PC-3 (cell line): ENCODE measurements around the gene TTLL1. TPM values are rescaled to one million over a fixed set of nuclear protein-coding genes. Genes with fewer than 3 reads are reported as not detected.

Source experiments
- ATAC-seq: fragments of 200-7000 bp; cut with Tn5 transposase; 2 replicates; pipeline ENCODE4 v1.9.1; 2020; ENCODE audit warnings: mild to moderate bottlenecking, moderate library complexity
- BruUV-seq: library from RNA; stranded (reverse); fragments of 400-500 nt; replicated peaks from 2 replicates; lab custom pipeline; 2021; lab: Mats Ljungman, UMichigan
- CTCF ChIA-PET: fragments of 300-600 bp; sonication (Branson Sonifier 250); formaldehyde crosslinking; loops from one replicate; lab custom pipeline; 2022; ENCODE audit warnings: antibody characterized with exemption; lab: Charles Lee
- POLR2A ChIA-PET: fragments of 300-600 bp; sonication (Branson Sonifier 250); formaldehyde crosslinking; loops from one replicate; lab custom pipeline; 2022; ENCODE audit warnings: antibody characterized with exemption; ENCODE audit not compliant: unreplicated experiment; lab: Charles Lee
- DNase-seq: peaks from one replicate; pipeline ENCODE4 v3.0.0-alpha.2; 2015
- H2AFZ ChIP-seq: fragments of 300-600 bp; sonication (generic); 2 replicates; pipeline ENCODE4 v1.6.0; 2016; ENCODE audit warnings: antibody characterized with exemption, low read length
- H3F3A ChIP-seq: fragments of 300-600 bp; sonication (generic); one replicate; pipeline ENCODE4 v1.6.0; 2017; ENCODE audit warnings: antibody characterized with exemption, low read length, control low read depth, mild to moderate bottlenecking; ENCODE audit not compliant: unreplicated experiment
- H3K27ac ChIP-seq: fragments of 300-600 bp; sonication (generic); 2 replicates; pipeline ENCODE4 v1.5.1; 2016; ENCODE audit warnings: mild to moderate bottlenecking, low read length
- H3K27me3 ChIP-seq: fragments of 300-600 bp; sonication (generic); 2 replicates; pipeline ENCODE4 v1.6.1; 2016; ENCODE audit warnings: low read length, mixed read lengths
- H3K36me3 ChIP-seq: fragments of 300-600 bp; sonication (generic); 2 replicates; pipeline ENCODE4 v1.6.1; 2016; ENCODE audit warnings: low read depth, mixed run types, low read length, mixed read lengths
- H3K4me1 ChIP-seq: fragments of 300-600 bp; sonication (generic); 2 replicates; pipeline ENCODE4 v1.5.1; 2016; ENCODE audit warnings: low read length; ENCODE audit not compliant: insufficient read depth
- H3K4me2 ChIP-seq: fragments of 300-600 bp; sonication (generic); 2 replicates; pipeline ENCODE4 v1.6.0; 2016; ENCODE audit warnings: low read length
- H3K4me3 ChIP-seq: fragments of 300-600 bp; sonication (generic); 2 replicates; pipeline ENCODE4 v1.5.1; 2016; ENCODE audit warnings: mild to moderate bottlenecking, low read length, mixed read lengths
- H3K79me2 ChIP-seq: fragments of 300-600 bp; sonication (generic); 2 replicates; pipeline ENCODE4 v1.6.1; 2017; ENCODE audit warnings: low read length, mixed read lengths
- H3K9ac ChIP-seq: fragments of 300-600 bp; sonication (generic); 2 replicates; pipeline ENCODE4 v1.6.0; 2016; ENCODE audit warnings: mild to moderate bottlenecking, low read length
- H3K9me2 ChIP-seq: fragments of 300-600 bp; sonication (generic); replicated peaks from 2 replicates; pipeline ENCODE4 v1.6.1; 2016; ENCODE audit warnings: mixed run types, low read length, mixed read lengths
- H3K9me3 ChIP-seq: fragments of 300-600 bp; sonication (generic); 2 replicates; pipeline ENCODE4 v1.6.1; 2016; ENCODE audit warnings: low read length, mixed read lengths
- H4K20me1 ChIP-seq: fragments of 300-600 bp; sonication (generic); 2 replicates; pipeline ENCODE4 v1.6.1; 2016; ENCODE audit warnings: low read length, mixed read lengths
- EZH2 ChIP-seq: fragments of 300-600 bp; sonication (generic); IDR thresholded peaks from one replicate; pipeline ENCODE4 v1.6.1; 2017; ENCODE audit warnings: antibody characterized with exemption, mild to moderate bottlenecking, low read length; ENCODE audit not compliant: unreplicated experiment
- EZH2phosphoT487 ChIP-seq: fragments of 300-600 bp; sonication (generic); IDR thresholded peaks from 2 replicates; pipeline ENCODE4 v1.6.1; 2018; ENCODE audit warnings: mild to moderate bottlenecking, antibody characterized with exemption, low read length, borderline replicate concordance
- intact Hi-C: fragments of 100-400 bp; cut with micrococcal nuclease; formaldehyde crosslinking; loops from 2 replicates; pipeline ENCODE4 v1.9.0; 2023
- total RNA-seq: library from RNA; depleted of rRNA; stranded (reverse); fragments of >200 nt; gene quantifications from 2 replicates; pipeline ENCODE4 v1.2.3, GENCODE V29; 2014
- TF ChIP-seq, protein P1 (sequence below): fragments of 300-600 bp; sonication (generic); conservative IDR thresholded peaks from 2 replicates; pipeline ENCODE4 v1.5.1; 2017; ENCODE audit warnings: antibody characterized with exemption, low read depth, mild to moderate bottlenecking, low read length

Gene TTLL1
- total RNA-seq, 1 experiment from 2014 or later: 0.77 TPM

DNA sequence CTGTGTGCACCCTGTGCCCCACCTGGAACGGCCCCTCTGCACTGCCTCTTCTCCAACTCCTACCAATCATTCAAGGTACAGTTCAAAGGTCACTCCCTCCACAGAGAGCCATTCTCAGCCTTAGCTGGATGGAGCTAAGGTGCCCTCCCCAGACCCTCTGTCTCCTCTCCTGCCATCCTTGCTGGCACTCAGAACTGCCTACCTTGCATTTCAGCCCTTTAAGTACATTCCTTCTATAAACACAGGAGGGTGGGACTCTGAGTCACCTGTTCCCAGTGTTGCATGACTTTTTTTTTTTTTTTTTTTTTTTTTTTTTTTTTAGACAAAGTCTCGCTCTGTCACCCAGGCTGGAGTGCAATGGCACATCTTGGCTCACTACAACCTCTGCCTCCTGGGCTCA is 8.6 kb downstream of the TTLL1 start:
- no peaks in the 10 kb centered on the region for H3K27me3 ChIP-seq
- intact Hi-C loops: no loop called here
- no peaks in the 10 kb centered on the region for H3K9me3 ChIP-seq
- ATAC-seq: peak; percentile 77
- no peak overlapping the region for H3K9ac ChIP-seq
- H4K20me1 ChIP-seq: no peaks in the 10 kb centered on the region
- 0 out of 2 replicates have a peak overlapping the region, but pooled peaks have one; percentile 37 for H3K4me2 ChIP-seq
- peak; percentile 64 for DNase-seq
- POLR2A ChIA-PET: no interaction called here
- H3K4me3 ChIP-seq: no peak overlapping the region
- no peaks in the 10 kb centered on the region for H3F3A ChIP-seq
- TF ChIP-seq EZH2 (no peak), EZH2phosphoT487 (no peak)
- TF ChIP-seq, protein P1, sequence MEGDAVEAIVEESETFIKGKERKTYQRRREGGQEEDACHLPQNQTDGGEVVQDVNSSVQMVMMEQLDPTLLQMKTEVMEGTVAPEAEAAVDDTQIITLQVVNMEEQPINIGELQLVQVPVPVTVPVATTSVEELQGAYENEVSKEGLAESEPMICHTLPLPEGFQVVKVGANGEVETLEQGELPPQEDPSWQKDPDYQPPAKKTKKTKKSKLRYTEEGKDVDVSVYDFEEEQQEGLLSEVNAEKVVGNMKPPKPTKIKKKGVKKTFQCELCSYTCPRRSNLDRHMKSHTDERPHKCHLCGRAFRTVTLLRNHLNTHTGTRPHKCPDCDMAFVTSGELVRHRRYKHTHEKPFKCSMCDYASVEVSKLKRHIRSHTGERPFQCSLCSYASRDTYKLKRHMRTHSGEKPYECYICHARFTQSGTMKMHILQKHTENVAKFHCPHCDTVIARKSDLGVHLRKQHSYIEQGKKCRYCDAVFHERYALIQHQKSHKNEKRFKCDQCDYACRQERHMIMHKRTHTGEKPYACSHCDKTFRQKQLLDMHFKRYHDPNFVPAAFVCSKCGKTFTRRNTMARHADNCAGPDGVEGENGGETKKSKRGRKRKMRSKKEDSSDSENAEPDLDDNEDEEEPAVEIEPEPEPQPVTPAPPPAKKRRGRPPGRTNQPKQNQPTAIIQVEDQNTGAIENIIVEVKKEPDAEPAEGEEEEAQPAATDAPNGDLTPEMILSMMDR: no peak
- no peaks in the 10 kb centered on the region for H3K36me3 ChIP-seq
- H3K79me2 ChIP-seq: no peaks in the 10 kb centered on the region
- peaks cover 4% of the 10 kb centered on the region for H3K4me1 ChIP-seq
- no peak overlapping the region for H2AFZ ChIP-seq
- no peak overlapping the region for H3K27ac ChIP-seq
- no TSS peak for BruUV-seq
- H3K9me2 ChIP-seq: no peaks in the 10 kb centered on the region
- CTCF ChIA-PET: no interaction called here

GRCh38 chr22:43079742-43080141 is 9.4 kb downstream of the TTLL1 start:
- H3K4me3 ChIP-seq: no peak overlapping the region
- H2AFZ ChIP-seq: no peak overlapping the region
- no peak overlapping the region for H3K27ac ChIP-seq
- H3K4me1 ChIP-seq: peaks cover 4% of the 10 kb centered on the region
- H3K9me2 ChIP-seq: no peaks in the 10 kb centered on the region
- no peak overlapping the region for H3K9ac ChIP-seq
- no peak for ATAC-seq
- H4K20me1 ChIP-seq: no peaks in the 10 kb centered on the region
- no peaks in the 10 kb centered on the region for H3K36me3 ChIP-seq
- no peaks in the 10 kb centered on the region for H3F3A ChIP-seq
- CTCF ChIA-PET: no interaction called here
- no peak overlapping the region for H3K4me2 ChIP-seq
- DNase-seq: no peak
- H3K9me3 ChIP-seq: no peaks in the 10 kb centered on the region
- H3K27me3 ChIP-seq: no peaks in the 10 kb centered on the region
- POLR2A ChIA-PET: no interaction called here
- intact Hi-C loops: no loop called here
- TF ChIP-seq, protein P1: no peak
- TF ChIP-seq EZH2phosphoT487 (no peak), EZH2 (no peak)
- no peaks in the 10 kb centered on the region for H3K79me2 ChIP-seq
- no TSS peak for BruUV-seq

GRCh38 chr22:43078522-43078921 is 10.7 kb downstream of the TTLL1 start:
- ATAC-seq: no peak
- CTCF ChIA-PET: interaction anchor here (0.6 kb wide), 1 partner anchor 457 kb away, joined by 3 read pairs; no protein-coding TSS in a partner anchor
- no peak overlapping the region for H3K4me2 ChIP-seq

More at GRCh38 chr22:43078522-43078921, 10.7 kb downstream of the TTLL1 start:
- Histone ChIP-seq H3K79me2 (no peaks in the 10 kb centered on the region), H2AFZ (no peak overlapping the region), H3F3A (no peaks in the 10 kb centered on the region), H3K4me1 (peaks cover 4% of the 10 kb centered on the region), H3K27me3 (no peaks in the 10 kb centered on the region), H3K9me3 (no peaks in the 10 kb centered on the region), H3K36me3 (no peaks in the 10 kb centered on the region), H4K20me1 (no peaks in the 10 kb centered on the region), H3K27ac (no peak overlapping the region), H3K9me2 (no peaks in the 10 kb centered on the region), H3K4me3 (no peak overlapping the region), H3K9ac (no peak overlapping the region)
- DNase-seq: no peak
- POLR2A ChIA-PET: no interaction called here
- no TSS peak for BruUV-seq
- intact Hi-C loops: no loop called here
- no peak for TF ChIP-seq EZH2phosphoT487
- TF ChIP-seq, protein P1: no peak
- no peak for TF ChIP-seq EZH2
